Ovary (tissue), 9 donors: ENCODE measurements around the gene SLC35D2. TPM values are rescaled to one million over a fixed set of nuclear protein-coding genes. Genes with fewer than 3 reads are reported as not detected.
"Not testable (repeated sequence)": the region's sequence is repeated elsewhere in the genome, so short reads cannot be mapped to it uniquely, and the experiment has no call there.

Experiments used
- DNase-seq, 5 donors: peaks; one replicate each; pipeline ENCODE4 v3.0.0-alpha.2; 2019 to 2020
- H3K27ac ChIP-seq, 2 donors: fragments of 200-600 bp; one replicate each; pipeline versions ENCODE4 v1.5.1 to v1.8.0; 2019 to 2022
- H3K27me3 ChIP-seq: fragments of 200-600 bp; one replicate; pipeline ENCODE4 v1.8.0; 2022
- H3K36me3 ChIP-seq: fragments of 200-600 bp; sonication (generic); one replicate; pipeline ENCODE4 v1.5.1; 2019
- H3K4me1 ChIP-seq: one replicate; pipeline ENCODE4 v1.8.1; 2013; ENCODE audit warnings: mild to moderate bottlenecking, moderate library complexity; ENCODE audit not compliant: insufficient read depth
- H3K4me3 ChIP-seq: fragments of 200-600 bp; sonication (generic); one replicate; pipeline ENCODE4 v1.5.1; 2017
- H3K9me3 ChIP-seq, 2 donors: fragments of 200-600 bp in 1 of 2; sonication (generic) in 1 of 2; one replicate each; pipeline versions ENCODE4 v1.5.1 to v1.8.1; 2013 to 2019; ENCODE audit warnings: mild to moderate bottlenecking in 1 of 2, moderate library complexity in 1 of 2
- EP300 ChIP-seq: sonication (generic); formaldehyde crosslinking; IDR thresholded peaks from one replicate; pipeline ENCODE4 v1.6.1; 2017; ENCODE audit warnings: antibody characterized with exemption
- POLR2A ChIP-seq: fragments of 450-650 bp; IDR thresholded peaks from one replicate; pipeline ENCODE4 v1.6.1; 2017; ENCODE audit warnings: antibody characterized with exemption, mild to moderate bottlenecking, moderate library complexity
- WGBS, 3 donors: extraction: QIAGEN DNeasy Blood & Tissue Kit in 1 of 3; methylation state at CpG; one replicate each; pipeline versions ENCODE4 v1.1.5 to v1.1.7; 2013 to 2017; 5-methylcytosine and 5-hydroxymethylcytosine counted together
- intact Hi-C, 4 donors: fragments of 100-400 bp; cut with DNase I; formaldehyde crosslinking; loops; one replicate each; pipeline versions ENCODE4 v1.11.0 to v1.15.1; 2022 to 2023
- polyA plus RNA-seq, 2 donors: library from polyadenylated mRNA; stranded (reverse); fragments of 200-250 nt in 1 of 2; fragments of 350-450 nt in 1 of 2; fragmentation: Illumina TruSeq in 1 of 2; extraction: RNeasy Lipid Tissue Mini Kit (QIAGEN cat#74804) in 1 of 2; gene quantifications; one replicate each; pipeline ENCODE4 v1.2.3, GENCODE V29; 2013 to 2014
- total RNA-seq, 7 donors: library from RNA; depleted of rRNA in 2 of 7; stranded (reverse); fragments of >200 nt in 2 of 7; fragmentation: NEBNext Ultra II Directional in 3 of 7; extraction: Animal tissue kit (Norgen Biotek cat#: 25700) in 3 of 7; gene quantifications; one replicate each; pipeline versions ENCODE4 v1.1.0 to v1.2.4, GENCODE V29; 2016 to 2023
- TF ChIP-seq, protein P1 (sequence below), 3 donors: fragments of 450-650 bp in 2 of 3; fragments of 200-600 bp in 1 of 3; IDR thresholded peaks; one replicate each; pipeline versions ENCODE4 v1.5.1 to v1.8.0; 2016 to 2022; ENCODE audit warnings: antibody characterized with exemption in 3 of 3, mild to moderate bottlenecking in 1 of 3
- donor health status: DM: no; HTN: no; CAD: no; lungs with moderate emphysema.
- donor health status: DM: no; HTN: no; CAD: no.
- donor health status: Bipolar disorder and iron deficiency.
- donor health status: DM: yes; HTN: yes; CAD: no.
- donor health status: DM: no; HTN: no; CAD: no.
- donor health status: DM: yes; HTN: yes; CAD: no.

Gene SLC35D2
- total and polyA plus RNA-seq, 9 donors: 22.1 to 36.1 (median 26.0) TPM

GRCh38 chr9:96309850-96310249, 73.7 kb downstream of the SLC35D2 start:
- 89 to 91% (median 89%) methylated on average over 7 of the region's 7 CpGs for WGBS, 3 donors
- no peak for DNase-seq
- no peaks in the 10 kb centered on the region for H3K9me3 ChIP-seq
- H3K36me3 ChIP-seq: no peaks in the 10 kb centered on the region
- no peak for TF ChIP-seq POLR2A
- TF ChIP-seq, protein P1, sequence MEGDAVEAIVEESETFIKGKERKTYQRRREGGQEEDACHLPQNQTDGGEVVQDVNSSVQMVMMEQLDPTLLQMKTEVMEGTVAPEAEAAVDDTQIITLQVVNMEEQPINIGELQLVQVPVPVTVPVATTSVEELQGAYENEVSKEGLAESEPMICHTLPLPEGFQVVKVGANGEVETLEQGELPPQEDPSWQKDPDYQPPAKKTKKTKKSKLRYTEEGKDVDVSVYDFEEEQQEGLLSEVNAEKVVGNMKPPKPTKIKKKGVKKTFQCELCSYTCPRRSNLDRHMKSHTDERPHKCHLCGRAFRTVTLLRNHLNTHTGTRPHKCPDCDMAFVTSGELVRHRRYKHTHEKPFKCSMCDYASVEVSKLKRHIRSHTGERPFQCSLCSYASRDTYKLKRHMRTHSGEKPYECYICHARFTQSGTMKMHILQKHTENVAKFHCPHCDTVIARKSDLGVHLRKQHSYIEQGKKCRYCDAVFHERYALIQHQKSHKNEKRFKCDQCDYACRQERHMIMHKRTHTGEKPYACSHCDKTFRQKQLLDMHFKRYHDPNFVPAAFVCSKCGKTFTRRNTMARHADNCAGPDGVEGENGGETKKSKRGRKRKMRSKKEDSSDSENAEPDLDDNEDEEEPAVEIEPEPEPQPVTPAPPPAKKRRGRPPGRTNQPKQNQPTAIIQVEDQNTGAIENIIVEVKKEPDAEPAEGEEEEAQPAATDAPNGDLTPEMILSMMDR (IDR thresholded peaks at IDR 0.05): no peak
- no peak for TF ChIP-seq EP300
- no peaks in the 10 kb centered on the region for H3K27me3 ChIP-seq
- H3K27ac ChIP-seq: no peak overlapping the region
- intact Hi-C loops: loop anchor here in 1 of 4 donors (10.0 kb wide), 1 partner anchor 65 kb away; no protein-coding TSS in a partner anchor
- H3K4me3 ChIP-seq: no peak overlapping the region
- no peaks in the 10 kb centered on the region for H3K4me1 ChIP-seq

GRCh38 chr9:96306958-96307357, 76.6 kb downstream of the SLC35D2 start:
- intact Hi-C loops, H3K4me1 ChIP-seq, H3K9me3 ChIP-seq, H3K27ac ChIP-seq, H3K36me3 ChIP-seq, DNase-seq, H3K27me3 ChIP-seq, H3K4me3 ChIP-seq: not testable (repeated sequence)
- WGBS, 3 donors: 97 to 100% (median 98%) methylated on average over 6 of the region's 6 CpGs

DNA sequence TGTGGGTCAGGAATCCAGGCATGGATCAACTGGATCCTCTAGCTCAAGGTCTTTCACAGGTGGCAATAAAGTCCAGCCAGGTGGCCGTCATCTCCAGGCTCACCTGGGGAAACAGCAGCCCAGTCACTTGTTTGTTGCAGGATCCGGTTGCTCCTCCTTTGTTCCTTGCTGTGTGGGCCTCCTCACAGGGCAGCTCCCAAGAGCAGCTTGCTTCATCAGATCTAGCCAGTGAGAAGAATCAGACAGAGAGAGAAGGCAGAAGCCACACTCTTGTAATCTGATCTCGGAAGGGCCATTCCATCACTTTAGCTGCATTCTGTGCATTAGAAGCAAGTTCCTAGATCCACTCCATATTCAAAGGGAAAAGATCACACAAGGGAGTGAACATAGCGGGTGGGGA, 78.3 kb downstream of the SLC35D2 start:
- H3K36me3 ChIP-seq: no peaks in the 10 kb centered on the region
- 48 to 61% (median 56%) methylated on average over 4 of the region's 4 CpGs for WGBS, 3 donors
- TF ChIP-seq, protein P1 (IDR thresholded peaks at IDR 0.05): no peak
- no peak for TF ChIP-seq POLR2A
- no peak for TF ChIP-seq EP300
- H3K4me3 ChIP-seq: no peak overlapping the region
- DNase-seq: no peak
- no peaks in the 10 kb centered on the region for H3K4me1 ChIP-seq
- no peaks in the 10 kb centered on the region for H3K27me3 ChIP-seq
- H3K27ac ChIP-seq: no peak overlapping the region
- H3K9me3 ChIP-seq: no peaks in the 10 kb centered on the region
- intact Hi-C loops: no loop called here

DNA sequence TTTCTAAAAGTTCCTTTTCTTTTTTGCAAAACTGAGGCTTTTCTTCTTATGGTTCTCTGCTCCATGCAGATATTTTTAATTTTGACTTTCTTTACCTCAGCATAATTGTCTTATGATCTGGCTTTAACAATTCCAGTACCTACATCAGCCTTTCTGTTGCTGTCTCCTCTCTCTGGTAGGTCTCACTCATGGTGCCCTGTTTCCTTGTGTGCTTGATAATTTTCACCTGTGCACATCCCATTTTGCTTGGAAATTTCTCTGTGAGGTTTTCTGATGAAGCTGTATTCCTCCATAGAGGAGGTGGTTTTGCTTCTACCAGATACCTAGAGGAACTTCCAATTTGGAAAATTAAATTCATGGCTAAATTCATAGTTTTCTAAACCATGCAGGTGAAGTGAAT, 79.3 kb downstream of the SLC35D2 start:
- Histone ChIP-seq H3K9me3 (no peaks in the 10 kb centered on the region), H3K4me3 (no peak overlapping the region), H3K4me1 (no peaks in the 10 kb centered on the region), H3K27ac (no peak overlapping the region), H3K27me3 (no peaks in the 10 kb centered on the region), H3K36me3 (no peaks in the 10 kb centered on the region)
- TF ChIP-seq, protein P1 (IDR thresholded peaks at IDR 0.05): no peak
- TF ChIP-seq EP300 (no peak), POLR2A (no peak)
- intact Hi-C loops: no loop called here
- no peak for DNase-seq

- TF ChIP-seq EP300 (no peak), POLR2A (no peak)
- TF ChIP-seq, protein P1 (IDR thresholded peaks at IDR 0.05): no peak
- H3K9me3 ChIP-seq: no peaks in the 10 kb centered on the region
- no peaks in the 10 kb centered on the region for H3K27me3 ChIP-seq
- H3K36me3 ChIP-seq: no peaks in the 10 kb centered on the region
- intact Hi-C loops: no loop called here
- no peak within 1 kb of the TSS for H3K4me3 ChIP-seq
- 83 to 88% (median 85%) methylated on average over 6 of the region's 6 CpGs for WGBS, 3 donors
- H3K4me1 ChIP-seq: no peaks in the 10 kb centered on the region
- H3K27ac ChIP-seq: no peak within 1 kb of the TSS
- DNase-seq: no peak
Observed at GRCh38 chr9:96302021-96302420, 81.5 kb downstream of the SLC35D2 start, which contains the start of gene HSD17B3. Gene HSD17B3 (minus strand): TSS chr9:96302176. CDS start chr9:96302104, 72 bp downstream.
